ENCODE data around the gene VSIG10L2. TPM values are rescaled to one million over a fixed set of nuclear protein-coding genes. Genes with fewer than 3 reads are reported as not detected.

Gene VSIG10L2
- total RNA-seq, result not detected in 2 replicates

GRCh38 chr11:125945797-125946520, at the start of gene VSIG10L2:
TSS of gene VSIG10L2 (plus strand) at chr11:125946044. CDS start at chr11:125946056, 12 bp downstream.
- no peaks in the 10 kb centered on the region for H3K36me3 ChIP-seq (ENCODE audit: control insufficient read depth, insufficient read depth, low read length)
- DNase-seq (ENCODE audit: low read depth), result no peak
- H3K4me3 ChIP-seq (ENCODE audit: low read depth, low read length), result no peak within 1 kb of the TSS
- H3K27me3 ChIP-seq (ENCODE audit: control insufficient read depth, insufficient read depth, low read length), result no peaks in the 10 kb centered on the region
- TF ChIP-seq, protein P1, sequence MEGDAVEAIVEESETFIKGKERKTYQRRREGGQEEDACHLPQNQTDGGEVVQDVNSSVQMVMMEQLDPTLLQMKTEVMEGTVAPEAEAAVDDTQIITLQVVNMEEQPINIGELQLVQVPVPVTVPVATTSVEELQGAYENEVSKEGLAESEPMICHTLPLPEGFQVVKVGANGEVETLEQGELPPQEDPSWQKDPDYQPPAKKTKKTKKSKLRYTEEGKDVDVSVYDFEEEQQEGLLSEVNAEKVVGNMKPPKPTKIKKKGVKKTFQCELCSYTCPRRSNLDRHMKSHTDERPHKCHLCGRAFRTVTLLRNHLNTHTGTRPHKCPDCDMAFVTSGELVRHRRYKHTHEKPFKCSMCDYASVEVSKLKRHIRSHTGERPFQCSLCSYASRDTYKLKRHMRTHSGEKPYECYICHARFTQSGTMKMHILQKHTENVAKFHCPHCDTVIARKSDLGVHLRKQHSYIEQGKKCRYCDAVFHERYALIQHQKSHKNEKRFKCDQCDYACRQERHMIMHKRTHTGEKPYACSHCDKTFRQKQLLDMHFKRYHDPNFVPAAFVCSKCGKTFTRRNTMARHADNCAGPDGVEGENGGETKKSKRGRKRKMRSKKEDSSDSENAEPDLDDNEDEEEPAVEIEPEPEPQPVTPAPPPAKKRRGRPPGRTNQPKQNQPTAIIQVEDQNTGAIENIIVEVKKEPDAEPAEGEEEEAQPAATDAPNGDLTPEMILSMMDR (IDR thresholded peaks at IDR 0.05; ENCODE audit: insufficient read depth, low read length, poor library complexity, severe bottlenecking), result no peak

- Histone ChIP-seq H3K4me3 (ENCODE audit: low read depth, low read length) (no peak overlapping the region), H3K36me3 (ENCODE audit: control insufficient read depth, insufficient read depth, low read length) (no peaks in the 10 kb centered on the region), H3K27me3 (ENCODE audit: control insufficient read depth, insufficient read depth, low read length) (peaks cover 15% of the 10 kb centered on the region)
- TF ChIP-seq, protein P1 (IDR thresholded peaks at IDR 0.05; ENCODE audit: insufficient read depth, low read length, poor library complexity, severe bottlenecking), result no peak
- DNase-seq (ENCODE audit: low read depth), result no peak
Measured at GRCh38 chr11:125901872-125902271, 44.0 kb upstream of the VSIG10L2 start.

GRCh38 chr11:125902277-125902926, 43.4 kb upstream of the VSIG10L2 start:
- TF ChIP-seq, protein P1 (IDR thresholded peaks at IDR 0.05; ENCODE audit: insufficient read depth, low read length, poor library complexity, severe bottlenecking), result no peak
- Histone ChIP-seq H3K27me3 (ENCODE audit: control insufficient read depth, insufficient read depth, low read length) (peaks cover 15% of the 10 kb centered on the region), H3K36me3 (ENCODE audit: control insufficient read depth, insufficient read depth, low read length) (no peaks in the 10 kb centered on the region), H3K4me3 (ENCODE audit: low read depth, low read length) (peak overlapping the region; percentile 64)
- DNase-seq (ENCODE audit: low read depth), result no peak

DNA sequence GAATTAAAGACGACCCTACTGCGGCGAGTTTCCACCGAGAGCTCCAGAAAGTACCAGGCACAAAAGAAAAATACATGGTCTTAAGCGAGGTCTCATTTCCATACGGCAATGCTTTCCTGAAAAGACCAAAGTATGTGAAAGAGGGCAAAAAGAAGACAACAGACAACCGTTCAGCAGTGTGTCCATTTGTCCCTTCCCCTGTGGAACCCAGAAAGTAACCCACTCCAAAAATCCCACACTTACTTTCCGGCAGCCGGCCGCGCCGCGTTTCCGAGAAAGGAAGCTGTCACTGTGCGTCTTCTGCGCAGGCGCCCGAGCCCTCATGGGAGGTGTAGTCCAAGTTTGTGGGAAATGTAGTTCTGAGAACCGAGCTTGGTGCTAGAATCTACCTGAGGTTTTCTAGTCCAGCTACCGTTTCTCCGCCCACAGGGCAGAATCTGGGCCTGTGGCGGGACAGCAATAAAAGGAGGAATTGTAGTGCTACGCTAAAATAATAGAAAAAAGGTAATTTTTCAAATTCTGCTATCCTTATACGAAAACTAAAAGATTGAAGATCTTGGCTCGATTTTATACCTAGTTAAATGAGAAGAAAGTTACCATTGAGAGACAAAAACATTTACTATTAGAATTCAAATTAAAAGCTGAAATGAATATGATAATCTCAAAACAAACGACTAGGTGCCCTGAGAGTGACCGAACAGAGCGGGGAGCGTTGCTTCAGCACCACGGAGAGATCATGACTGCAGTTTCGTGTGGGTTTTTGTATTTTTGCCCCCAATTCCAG, 42.7 kb upstream of the VSIG10L2 start, which contains the start of gene PUS3:
TSS of gene PUS3 (minus strand) at position 280 of the 784 bp plus-strand sequence. CDS start 6,922 bp downstream, outside the sequence.
- peak within 1 kb of the TSS; percentile 64 for H3K4me3 ChIP-seq (ENCODE audit: low read depth, low read length)
- H3K36me3 ChIP-seq (ENCODE audit: control insufficient read depth, insufficient read depth, low read length), result no peaks in the 10 kb centered on the region
- peaks cover 15% of the 10 kb centered on the region for H3K27me3 ChIP-seq (ENCODE audit: control insufficient read depth, insufficient read depth, low read length)
- peak; percentile 31 for DNase-seq (ENCODE audit: low read depth)
- TF ChIP-seq, protein P1 (IDR thresholded peaks at IDR 0.05; ENCODE audit: insufficient read depth, low read length, poor library complexity, severe bottlenecking), result no peak

DNA sequence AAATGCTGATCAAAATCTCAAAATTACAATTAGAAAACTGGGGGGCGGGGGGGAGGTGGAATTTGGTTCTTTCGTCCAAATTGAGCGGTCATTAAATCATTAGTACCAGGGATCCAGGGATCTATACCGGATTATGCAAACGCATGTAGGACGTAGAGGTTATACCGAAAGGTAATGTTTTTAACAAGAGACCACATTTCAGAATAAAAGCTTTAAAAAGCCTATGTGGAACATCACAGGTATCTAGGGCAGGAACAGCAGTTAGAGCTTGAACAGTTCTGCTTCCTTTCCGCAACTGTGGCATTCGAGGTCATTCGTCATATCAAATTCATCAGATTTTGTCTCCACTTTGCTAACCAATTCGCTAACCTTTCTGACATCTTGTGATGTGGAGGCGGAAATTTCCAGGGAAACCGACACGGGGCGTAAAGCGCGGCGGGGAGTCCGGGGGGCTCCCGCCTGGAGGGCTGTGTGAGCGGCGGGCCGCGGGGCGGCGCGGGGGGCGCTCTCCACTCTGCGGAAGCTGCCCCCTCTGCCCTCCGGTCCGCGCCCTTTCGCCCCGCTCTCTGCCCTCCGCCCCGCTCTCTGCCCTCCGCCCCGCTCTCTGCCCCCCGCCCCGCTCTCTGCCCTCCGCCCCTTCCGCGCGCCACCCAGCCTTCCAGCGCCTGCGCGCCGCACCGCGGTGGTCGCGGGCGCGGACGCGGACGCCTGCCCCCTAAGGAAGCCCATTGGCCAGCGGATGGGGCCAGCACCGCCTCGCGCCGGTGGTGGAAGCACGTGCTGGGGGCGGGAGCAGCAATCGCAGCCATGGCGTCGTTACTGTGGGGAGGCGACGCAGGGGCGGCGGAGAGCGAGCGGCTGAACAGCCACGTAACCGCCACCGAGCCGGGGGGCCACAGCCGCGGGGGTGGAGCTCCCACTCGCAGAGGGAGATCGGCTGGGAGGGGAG, 41.9 kb upstream of the VSIG10L2 start, which contains the start of gene DDX25:
TSS of gene DDX25 (plus strand) at position 798 of the 949 bp plus-strand sequence. CDS start at position 808, 10 bp downstream.
- no peak for DNase-seq (ENCODE audit: low read depth)
- peak within 1 kb of the TSS; percentile 36 for H3K4me3 ChIP-seq (ENCODE audit: low read depth, low read length)
- no peaks in the 10 kb centered on the region for H3K36me3 ChIP-seq (ENCODE audit: control insufficient read depth, insufficient read depth, low read length)
- peaks cover 15% of the 10 kb centered on the region for H3K27me3 ChIP-seq (ENCODE audit: control insufficient read depth, insufficient read depth, low read length)
- TF ChIP-seq, protein P1 (IDR thresholded peaks at IDR 0.05; ENCODE audit: insufficient read depth, low read length, poor library complexity, severe bottlenecking), result no peak

Data from kidney epithelial cell (primary cell).